ENCODE measurements around the gene EGFLAM. TPM values are rescaled to one million over a fixed set of nuclear protein-coding genes. Genes with fewer than 3 reads are reported as not detected.

EGFLAM gene
- total and polyA plus RNA-seq, 2 experiments from 2014 or later = 0.06 to 0.27 TPM

- TF ChIP-seq CTCF (IDR thresholded peaks at IDR 0.05; ENCODE audit: low read depth, low read length) = no peak
These were observed 164.3 kb downstream of the EGFLAM start for GRCh38 chr5:38422622-38423021.

GRCh38 chr5:38423276-38424147, 165.2 kb downstream of the EGFLAM start:
- TF ChIP-seq CTCF (IDR thresholded peaks at IDR 0.05; ENCODE audit: low read depth, low read length) = no peak
- no peaks in the 10 kb centered on the region for H3K27me3 ChIP-seq
- DNase-seq (ENCODE audit: low read depth in 1 of 2, low spot score in 1 of 2) = no peak
- H3K27ac ChIP-seq = no peak overlapping the region
- H3K4me1 ChIP-seq (ENCODE audit: low read depth) = no peaks in the 10 kb centered on the region
- no peaks in the 10 kb centered on the region for H3K36me3 ChIP-seq
- H3K4me3 ChIP-seq = no peak overlapping the region
- H3K9me3 ChIP-seq (ENCODE audit: low read depth) = no peaks in the 10 kb centered on the region

More at GRCh38 chr5:38422622-38423021, 164.3 kb downstream of the EGFLAM start:
- H3K27me3 ChIP-seq = no peaks in the 10 kb centered on the region
- H3K4me3 ChIP-seq = no peak overlapping the region
- no peak for DNase-seq (ENCODE audit: low read depth in 1 of 2, low spot score in 1 of 2)
- no peaks in the 10 kb centered on the region for H3K9me3 ChIP-seq (ENCODE audit: low read depth)
- H3K27ac ChIP-seq = no peak overlapping the region
- H3K36me3 ChIP-seq = no peaks in the 10 kb centered on the region
- no peaks in the 10 kb centered on the region for H3K4me1 ChIP-seq (ENCODE audit: low read depth)

GRCh38 chr5:38424148-38425060, 166.0 kb downstream of the EGFLAM start:
- TF ChIP-seq CTCF (IDR thresholded peaks at IDR 0.05; ENCODE audit: low read depth, low read length) = no peak
- no peaks in the 10 kb centered on the region for H3K4me1 ChIP-seq (ENCODE audit: low read depth)
- no peak for DNase-seq (ENCODE audit: low read depth in 1 of 2, low spot score in 1 of 2)
- H3K27me3 ChIP-seq = no peaks in the 10 kb centered on the region
- H3K9me3 ChIP-seq (ENCODE audit: low read depth) = no peaks in the 10 kb centered on the region
- H3K36me3 ChIP-seq = no peaks in the 10 kb centered on the region
- H3K4me3 ChIP-seq = no peak overlapping the region
- no peak overlapping the region for H3K27ac ChIP-seq

GRCh38 chr5:38426490-38426889, 168.1 kb downstream of the EGFLAM start:
- H3K27me3 ChIP-seq = no peaks in the 10 kb centered on the region
- H3K9me3 ChIP-seq (ENCODE audit: low read depth) = no peaks in the 10 kb centered on the region
- H3K27ac ChIP-seq = no peak overlapping the region
- TF ChIP-seq CTCF (IDR thresholded peaks at IDR 0.05; ENCODE audit: low read depth, low read length) = no peak
- no peaks in the 10 kb centered on the region for H3K4me1 ChIP-seq (ENCODE audit: low read depth)
- H3K36me3 ChIP-seq = no peaks in the 10 kb centered on the region
- H3K4me3 ChIP-seq = no peak overlapping the region
- DNase-seq (ENCODE audit: low read depth in 1 of 2, low spot score in 1 of 2) = peak in 1 of 2 donors; percentile 42

GRCh38 chr5:38426986-38427950, 168.9 kb downstream of the EGFLAM start:
- Histone ChIP-seq H3K4me3 (no peak overlapping the region), H3K27me3 (no peaks in the 10 kb centered on the region), H3K27ac (no peak overlapping the region), H3K36me3 (no peaks in the 10 kb centered on the region), H3K9me3 (ENCODE audit: low read depth) (no peaks in the 10 kb centered on the region), H3K4me1 (ENCODE audit: low read depth) (no peaks in the 10 kb centered on the region)
- no peak for TF ChIP-seq CTCF (IDR thresholded peaks at IDR 0.05; ENCODE audit: low read depth, low read length)
- no peak for DNase-seq (ENCODE audit: low read depth in 1 of 2, low spot score in 1 of 2)
